ENCODE data around the gene SPIRE1.
"Not testable (repeated sequence)": the region's sequence is repeated elsewhere in the genome, so short reads cannot be mapped to it uniquely, and the experiment has no call there.

The SPIRE1 gene

GRCh38 chr18:12552879-12553242 lies 105.0 kb downstream of the SPIRE1 start:
- H3K27me3 ChIP-seq (ENCODE audit: control insufficient read depth, insufficient read depth, low read length), result no peaks in the 10 kb centered on the region
- H3K9ac ChIP-seq (ENCODE audit: low read length), result no peak overlapping the region
- no peaks in the 10 kb centered on the region for H3K4me1 ChIP-seq (ENCODE audit: control insufficient read depth, insufficient read depth, low read length)
- H3K9me3 ChIP-seq (ENCODE audit: control insufficient read depth, insufficient read depth, low read depth, low read length), result peaks cover 41% of the 10 kb centered on the region
- H3K36me3 ChIP-seq (ENCODE audit: control insufficient read depth, insufficient read depth, low read length), result no peaks in the 10 kb centered on the region
- no peak overlapping the region for H3K4me3 ChIP-seq (ENCODE audit: low read depth, low read length)
- H3K27ac ChIP-seq (ENCODE audit: low read depth, low read length), result no peak overlapping the region

GRCh38 chr18:12551943-12552878 lies 105.7 kb downstream of the SPIRE1 start:
- H3K9me3 ChIP-seq (ENCODE audit: control insufficient read depth, insufficient read depth, low read depth, low read length), result peaks cover 36% of the 10 kb centered on the region
- not testable (repeated sequence) for H3K4me3 ChIP-seq (ENCODE audit: low read depth, low read length); H3K9ac ChIP-seq (ENCODE audit: low read length); H3K27ac ChIP-seq (ENCODE audit: low read depth, low read length); H3K4me1 ChIP-seq (ENCODE audit: control insufficient read depth, insufficient read depth, low read length); H3K36me3 ChIP-seq (ENCODE audit: control insufficient read depth, insufficient read depth, low read length); H3K27me3 ChIP-seq (ENCODE audit: control insufficient read depth, insufficient read depth, low read length)

- peaks cover 30% of the 10 kb centered on the region for H3K9me3 ChIP-seq (ENCODE audit: control insufficient read depth, insufficient read depth, low read depth, low read length)
- H3K27me3 ChIP-seq (ENCODE audit: control insufficient read depth, insufficient read depth, low read length); H3K4me1 ChIP-seq (ENCODE audit: control insufficient read depth, insufficient read depth, low read length); H3K27ac ChIP-seq (ENCODE audit: low read depth, low read length); H3K36me3 ChIP-seq (ENCODE audit: control insufficient read depth, insufficient read depth, low read length); H3K4me3 ChIP-seq (ENCODE audit: low read depth, low read length); H3K9ac ChIP-seq (ENCODE audit: low read length): not testable (repeated sequence)
Measured at GRCh38 chr18:12551466-12551865, 106.4 kb downstream of the SPIRE1 start.

DNA sequence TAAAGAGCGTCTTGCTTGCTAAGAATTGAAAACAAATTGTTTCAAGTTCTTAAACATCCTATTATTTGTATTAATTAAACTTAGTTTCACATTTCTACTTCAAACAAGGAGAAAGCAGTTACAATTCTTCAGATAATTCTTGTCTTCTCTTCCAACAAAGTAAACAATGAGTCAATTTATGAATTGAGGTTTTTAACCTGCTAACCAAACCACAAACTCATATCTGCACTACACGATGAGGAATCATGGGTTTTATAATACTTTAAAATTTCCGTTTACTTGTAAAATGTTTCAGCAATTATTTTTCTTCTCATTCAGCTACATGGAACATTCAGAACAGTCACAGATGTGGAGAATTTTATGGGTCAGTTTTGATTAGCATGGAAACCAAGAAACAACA lies 114.2 kb downstream of the SPIRE1 start:
- no peaks in the 10 kb centered on the region for H3K4me1 ChIP-seq (ENCODE audit: control insufficient read depth, insufficient read depth, low read length)
- peaks cover 12% of the 10 kb centered on the region; the same call in 1 of the 2 replicates for H3K9me3 ChIP-seq (ENCODE audit: control insufficient read depth, insufficient read depth, low read depth, low read length)
- no peak overlapping the region for H3K4me3 ChIP-seq (ENCODE audit: low read depth, low read length)
- H3K27ac ChIP-seq (ENCODE audit: low read depth, low read length), result no peak overlapping the region
- H3K36me3 ChIP-seq (ENCODE audit: control insufficient read depth, insufficient read depth, low read length), result no peaks in the 10 kb centered on the region
- no peaks in the 10 kb centered on the region for H3K27me3 ChIP-seq (ENCODE audit: control insufficient read depth, insufficient read depth, low read length)
- H3K9ac ChIP-seq (ENCODE audit: low read length), result no peak overlapping the region

DNA sequence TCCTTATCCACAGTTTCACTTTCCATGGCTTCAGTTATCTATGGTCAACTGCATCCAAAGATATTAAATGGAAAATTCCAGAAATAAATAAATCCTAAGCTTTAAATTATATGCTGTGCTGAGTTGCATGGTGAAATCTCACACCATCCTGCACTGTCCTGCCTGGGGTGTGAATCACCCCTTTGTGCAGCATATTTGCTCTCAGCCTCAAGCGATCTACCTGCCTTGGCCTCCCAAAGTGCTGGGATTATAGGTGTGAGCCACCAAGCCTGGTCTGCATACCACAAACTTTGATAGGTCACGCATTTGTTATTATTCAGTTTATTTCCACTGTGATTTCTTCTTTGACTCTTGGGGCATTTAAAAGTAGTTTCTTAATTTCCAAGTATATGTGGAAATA lies 117.2 kb downstream of the SPIRE1 start:
- Histone ChIP-seq H3K36me3 (ENCODE audit: control insufficient read depth, insufficient read depth, low read length) (no peaks in the 10 kb centered on the region), H3K9me3 (ENCODE audit: control insufficient read depth, insufficient read depth, low read depth, low read length) (peaks cover 12% of the 10 kb centered on the region; the same call in 1 of the 2 replicates), H3K9ac (ENCODE audit: low read length) (no peak overlapping the region), H3K4me1 (ENCODE audit: control insufficient read depth, insufficient read depth, low read length) (no peaks in the 10 kb centered on the region), H3K27ac (ENCODE audit: low read depth, low read length) (no peak overlapping the region), H3K27me3 (ENCODE audit: control insufficient read depth, insufficient read depth, low read length) (no peaks in the 10 kb centered on the region), H3K4me3 (ENCODE audit: low read depth, low read length) (no peak overlapping the region)

GRCh38 chr18:12539158-12539557 lies 118.7 kb downstream of the SPIRE1 start:
- H3K4me3 ChIP-seq (ENCODE audit: low read depth, low read length); H3K36me3 ChIP-seq (ENCODE audit: control insufficient read depth, insufficient read depth, low read length); H3K4me1 ChIP-seq (ENCODE audit: control insufficient read depth, insufficient read depth, low read length); H3K9ac ChIP-seq (ENCODE audit: low read length); H3K27ac ChIP-seq (ENCODE audit: low read depth, low read length); H3K27me3 ChIP-seq (ENCODE audit: control insufficient read depth, insufficient read depth, low read length): not testable (repeated sequence)
- peaks cover 12% of the 10 kb centered on the region; the same call in 1 of the 2 replicates for H3K9me3 ChIP-seq (ENCODE audit: control insufficient read depth, insufficient read depth, low read depth, low read length)

DNA sequence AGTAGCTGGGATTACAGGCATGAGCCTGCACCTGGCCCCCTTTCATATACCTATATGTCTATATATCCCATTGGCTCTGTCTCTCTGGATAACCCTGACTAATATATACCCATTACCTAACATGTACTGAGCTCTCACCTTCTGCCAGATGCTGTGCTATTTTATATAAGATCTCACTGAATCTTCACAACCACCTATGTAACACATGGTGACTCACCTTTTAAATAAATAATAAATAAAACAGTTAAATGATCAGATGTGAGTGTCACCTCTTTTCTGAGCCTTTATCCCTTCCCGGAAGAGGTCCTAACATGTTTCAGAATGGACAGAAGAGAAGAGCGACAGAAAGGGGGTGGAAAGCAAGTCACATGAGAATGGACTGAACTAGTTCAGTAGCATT lies 123.1 kb downstream of the SPIRE1 start:
- no peak overlapping the region for H3K27ac ChIP-seq (ENCODE audit: low read depth, low read length)
- H3K9me3 ChIP-seq (ENCODE audit: control insufficient read depth, insufficient read depth, low read depth, low read length), result no peaks in the 10 kb centered on the region
- H3K27me3 ChIP-seq (ENCODE audit: control insufficient read depth, insufficient read depth, low read length), result no peaks in the 10 kb centered on the region
- no peaks in the 10 kb centered on the region for H3K4me1 ChIP-seq (ENCODE audit: control insufficient read depth, insufficient read depth, low read length)
- H3K4me3 ChIP-seq (ENCODE audit: low read depth, low read length), result no peak overlapping the region
- H3K36me3 ChIP-seq (ENCODE audit: control insufficient read depth, insufficient read depth, low read length), result no peaks in the 10 kb centered on the region
- no peak overlapping the region for H3K9ac ChIP-seq (ENCODE audit: low read length)

DNA sequence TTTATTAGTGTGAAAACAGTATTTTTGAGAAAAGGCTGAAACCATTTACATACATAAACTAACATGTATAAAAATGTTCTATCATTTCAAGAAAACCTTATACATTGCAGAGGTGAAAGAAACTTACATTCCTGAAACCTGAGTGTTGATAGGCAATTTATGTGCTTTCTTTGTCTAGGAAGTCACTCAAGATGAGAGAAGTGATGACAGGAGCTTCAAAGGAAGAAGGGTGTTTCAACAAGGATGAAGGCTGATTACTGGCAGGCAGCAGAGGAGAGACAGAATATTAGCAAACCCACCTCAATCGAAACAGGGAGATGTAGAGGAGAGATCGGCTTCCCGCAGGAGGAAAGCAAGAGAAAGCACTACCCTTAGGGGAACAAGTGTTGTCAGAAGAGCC lies 125.2 kb downstream of the SPIRE1 start:
- no peaks in the 10 kb centered on the region for H3K27me3 ChIP-seq (ENCODE audit: control insufficient read depth, insufficient read depth, low read length)

DNA sequence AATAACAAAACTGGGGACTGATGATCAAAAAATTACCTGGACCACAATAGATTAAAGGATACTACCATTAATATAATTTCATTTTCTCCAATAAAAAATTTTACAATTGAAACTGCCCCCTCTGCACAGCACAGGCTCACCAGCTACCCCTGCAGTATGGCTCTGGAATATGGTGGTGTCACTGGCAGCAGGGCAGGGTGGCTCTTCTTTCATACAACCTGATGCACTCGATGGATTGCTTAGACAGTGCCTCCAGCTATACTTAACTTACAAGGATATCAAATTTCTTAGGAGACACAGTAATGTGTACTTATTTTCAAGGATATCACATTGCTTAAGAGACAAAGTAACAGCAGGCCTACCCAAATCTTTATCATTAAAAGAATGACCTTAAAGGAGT lies 126.2 kb downstream of the SPIRE1 start:
- no peaks in the 10 kb centered on the region for H3K36me3 ChIP-seq (ENCODE audit: control insufficient read depth, insufficient read depth, low read length)
- no peaks in the 10 kb centered on the region for H3K4me1 ChIP-seq (ENCODE audit: control insufficient read depth, insufficient read depth, low read length)
- H3K9me3 ChIP-seq (ENCODE audit: control insufficient read depth, insufficient read depth, low read depth, low read length), result no peaks in the 10 kb centered on the region
- no peaks in the 10 kb centered on the region for H3K27me3 ChIP-seq (ENCODE audit: control insufficient read depth, insufficient read depth, low read length)
- no peak overlapping the region for H3K4me3 ChIP-seq (ENCODE audit: low read depth, low read length)
- no peak overlapping the region for H3K9ac ChIP-seq (ENCODE audit: low read length)
- H3K27ac ChIP-seq (ENCODE audit: low read depth, low read length), result no peak overlapping the region

More for the DNA sequence above, 125.2 kb downstream of the SPIRE1 start:
- Histone ChIP-seq H3K9me3 (ENCODE audit: control insufficient read depth, insufficient read depth, low read depth, low read length) (no peaks in the 10 kb centered on the region), H3K9ac (ENCODE audit: low read length) (no peak overlapping the region), H3K27ac (ENCODE audit: low read depth, low read length) (no peak overlapping the region), H3K4me3 (ENCODE audit: low read depth, low read length) (no peak overlapping the region), H3K36me3 (ENCODE audit: control insufficient read depth, insufficient read depth, low read length) (no peaks in the 10 kb centered on the region), H3K4me1 (ENCODE audit: control insufficient read depth, insufficient read depth, low read length) (no peaks in the 10 kb centered on the region)

GRCh38 chr18:12520442-12520992 lies 137.4 kb downstream of the SPIRE1 start:
- no peaks in the 10 kb centered on the region for H3K36me3 ChIP-seq (ENCODE audit: control insufficient read depth, insufficient read depth, low read length)
- no peaks in the 10 kb centered on the region; the same call in 1 of the 2 replicates for H3K4me1 ChIP-seq (ENCODE audit: control insufficient read depth, insufficient read depth, low read length)
- no peak overlapping the region for H3K9ac ChIP-seq (ENCODE audit: low read length)

GRCh38 chr18:12518832-12519531 lies 138.9 kb downstream of the SPIRE1 start:
- H3K4me3 ChIP-seq (ENCODE audit: low read depth, low read length), result no peak overlapping the region
- H3K9me3 ChIP-seq (ENCODE audit: control insufficient read depth, insufficient read depth, low read depth, low read length), result no peaks in the 10 kb centered on the region
- H3K9ac ChIP-seq (ENCODE audit: low read length), result no peak overlapping the region
- H3K27me3 ChIP-seq (ENCODE audit: control insufficient read depth, insufficient read depth, low read length), result no peaks in the 10 kb centered on the region
- H3K36me3 ChIP-seq (ENCODE audit: control insufficient read depth, insufficient read depth, low read length), result no peaks in the 10 kb centered on the region
- H3K27ac ChIP-seq (ENCODE audit: low read depth, low read length), result no peak overlapping the region
- no peaks in the 10 kb centered on the region; the same call in 1 of the 2 replicates for H3K4me1 ChIP-seq (ENCODE audit: control insufficient read depth, insufficient read depth, low read length)

More at GRCh38 chr18:12520442-12520992, 137.4 kb downstream of the SPIRE1 start:
- Histone ChIP-seq H3K4me3 (ENCODE audit: low read depth, low read length) (no peak overlapping the region), H3K27me3 (ENCODE audit: control insufficient read depth, insufficient read depth, low read length) (no peaks in the 10 kb centered on the region), H3K9me3 (ENCODE audit: control insufficient read depth, insufficient read depth, low read depth, low read length) (no peaks in the 10 kb centered on the region), H3K27ac (ENCODE audit: low read depth, low read length) (no peak overlapping the region)

All from HUES6 (cell line).